Gastrocnemius medialis (tissue), 4 donors: Measurements from ENCODE around the gene LEFTY2. TPM values are rescaled to one million over a fixed set of nuclear protein-coding genes. Genes with fewer than 3 reads are reported as not detected.

Experiments
- ATAC-seq, 2 donors: fragments of 150-250 bp; one replicate each; pipeline ENCODE4 v1.9.1; 2016
- DNase-seq, 2 donors: peaks; one replicate each; pipeline ENCODE4 v3.0.0-alpha.2; 2019
- H3K27ac ChIP-seq, 4 donors: fragments of 200-600 bp; sonication (generic); 1 replicate in 1 of 4; 2 replicates in 3 of 4; pipeline ENCODE4 v1.5.1; 2016 to 2018; ENCODE audit warnings: mild to moderate bottlenecking in 2 of 4, moderate library complexity in 1 of 4
- H3K27me3 ChIP-seq, 3 donors: fragments of 200-600 bp; sonication (generic) in 2 of 3; 1 replicate in 1 of 3; 2 replicates in 2 of 3; pipeline versions ENCODE4 v1.5.1 to v1.6.0; 2016 to 2019; ENCODE audit warnings: mild to moderate bottlenecking in 1 of 3, moderate library complexity in 1 of 3
- H3K36me3 ChIP-seq, 2 donors: fragments of 200-600 bp; sonication (generic) in 1 of 2; one replicate each; pipeline ENCODE4 v1.5.1; 2017 to 2018
- H3K4me1 ChIP-seq, 2 donors: fragments of 200-600 bp; sonication (generic) in 1 of 2; one replicate each; pipeline ENCODE4 v1.5.1; 2016 to 2017; ENCODE audit warnings: mild to moderate bottlenecking in 2 of 2
- H3K4me3 ChIP-seq, 4 donors: fragments of 200-600 bp; sonication (generic) in 3 of 4; 1 replicate in 1 of 4; 2 replicates in 3 of 4; pipeline ENCODE4 v1.5.1; 2016 to 2019; ENCODE audit warnings: mild to moderate bottlenecking in 2 of 4
- H3K9me3 ChIP-seq, 3 donors: fragments of 200-600 bp; sonication (generic) in 2 of 3; 1 replicate in 1 of 3; 2 replicates in 2 of 3; pipeline ENCODE4 v1.5.1; 2016 to 2019
- POLR2A ChIP-seq, 2 donors: fragments of 450-650 bp; IDR thresholded peaks; one replicate each; pipeline ENCODE4 v1.6.1; 2017; ENCODE audit warnings: antibody characterized with exemption in 2 of 2, mild to moderate bottlenecking in 2 of 2, moderate library complexity in 2 of 2
- in situ Hi-C, 4 donors: fragments of 200-750 bp; cut with MboI; loops; one replicate each; pipeline versions ENCODE4 v1.15.0 to v1.8.0; 2017; ENCODE audit warnings: low sequenced_read_pairs in 4 of 4
- intact Hi-C: fragments of 100-400 bp; cut with DNase I; formaldehyde crosslinking; loops from one replicate; pipeline ENCODE4 v1.15.1; 2023; ENCODE audit warnings: low total_unique reads
- total RNA-seq, 4 donors: library from RNA; depleted of rRNA; stranded (reverse); fragments of >200 nt; gene quantifications; one replicate each; pipeline versions ENCODE4 v1.1.0 to v1.2.3, GENCODE V29; 2016
- TF ChIP-seq, protein P1 (sequence below), 5 experiments: fragments of 450-650 bp in 3 of 5; fragments of 200-600 bp in 2 of 5; sonication (generic) in 2 of 5; IDR thresholded peaks in 4 of 5; conservative IDR thresholded peaks in 1 of 5; 1 replicate in 4 of 5; 2 replicates in 1 of 5; pipeline ENCODE4 v1.5.1; 2016 to 2019; ENCODE audit warnings: antibody characterized with exemption in 5 of 5, mild to moderate bottlenecking in 3 of 5, moderate library complexity in 3 of 5

Gene LEFTY2
- total RNA-seq, 4 donors from 2014 or later = 0.20 TPM; not detected in 3

DNA sequence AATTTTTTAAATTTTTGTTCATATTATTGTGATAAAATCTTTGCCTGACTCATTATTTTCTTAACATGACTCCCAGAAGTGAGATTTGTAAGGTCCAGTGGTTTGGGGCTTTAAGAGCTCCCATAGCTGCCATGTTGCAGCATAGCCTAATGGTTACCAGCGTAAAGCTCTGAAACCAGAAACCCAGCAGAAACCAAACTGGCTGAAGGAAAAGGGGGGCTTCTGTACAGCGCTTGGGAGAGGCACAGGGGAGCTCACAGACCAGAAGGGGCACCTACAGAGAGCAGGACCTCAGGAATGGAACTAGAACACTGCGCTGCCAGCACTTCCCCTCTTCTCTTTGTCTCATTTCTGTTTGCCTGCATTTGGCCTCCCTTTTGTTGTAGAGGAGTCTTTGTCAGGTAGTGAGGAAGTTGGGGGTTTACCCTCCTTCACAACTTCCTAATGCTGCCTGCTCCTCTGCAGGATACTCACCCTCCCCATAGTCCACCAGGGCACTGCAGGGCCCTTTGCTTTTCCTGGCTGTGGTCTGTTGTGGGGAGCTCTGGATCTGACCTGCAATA, 14.4 kb downstream of the LEFTY2 start:
- peaks cover 0 to 9% of the 10 kb centered on the region in 2 donors for H3K36me3 ChIP-seq
- H3K9me3 ChIP-seq = no peaks in the 10 kb centered on the region
- in situ Hi-C loops = no loop called here

DNA sequence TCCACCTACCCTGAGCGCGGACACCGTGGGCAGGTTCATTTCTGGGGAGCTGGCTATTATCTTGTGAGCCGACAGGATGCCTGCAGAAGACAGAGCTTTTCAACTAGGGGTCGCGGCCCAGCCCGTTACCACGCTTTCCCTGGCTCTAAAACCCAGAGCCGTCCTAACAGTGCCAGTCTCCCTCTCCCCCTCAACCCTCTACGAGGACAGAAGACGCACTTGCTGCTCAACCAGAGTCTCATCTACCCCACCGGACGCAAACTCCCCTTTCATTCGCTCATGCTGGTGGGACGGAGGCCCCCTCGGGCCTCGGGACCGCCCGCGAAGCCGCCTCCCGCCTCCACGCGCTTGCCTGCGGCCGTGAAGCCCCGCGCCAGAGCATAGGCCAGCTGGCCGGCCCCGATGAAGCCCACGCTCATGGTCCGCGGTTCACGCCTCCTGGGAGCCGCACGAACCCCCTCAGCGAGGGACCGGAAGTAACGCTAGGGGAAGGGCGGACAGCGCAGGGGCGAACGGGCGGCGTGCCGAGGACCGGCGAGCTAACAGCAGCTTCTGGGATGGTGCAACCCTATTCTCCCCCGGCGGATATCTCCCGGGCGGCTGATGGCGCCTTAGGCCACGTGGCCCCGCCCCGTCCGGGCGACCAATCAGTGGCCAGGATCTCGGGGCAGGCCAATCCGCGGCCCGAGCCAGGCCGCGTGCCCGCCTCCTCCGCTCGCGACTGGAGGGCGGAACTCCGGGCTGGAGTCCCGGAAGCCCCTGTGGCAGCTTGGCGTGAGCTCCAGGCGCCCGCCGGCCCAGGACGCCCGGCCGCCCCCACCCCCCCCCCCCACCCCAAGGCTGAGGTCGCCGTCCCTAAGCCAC, 17.1 kb downstream of the LEFTY2 start, which contains the start of gene PYCR2:
Gene PYCR2, minus strand, starts transcription at position 559 of the 864 bp plus-strand sequence. Its CDS starts 140 bp downstream, at position 419.
- H3K9me3 ChIP-seq = no peaks in the 10 kb centered on the region
- peaks cover 15 to 16% of the 10 kb centered on the region in 2 donors for H3K4me1 ChIP-seq
- TF ChIP-seq POLR2A (IDR thresholded peaks at IDR 0.05) = peak; percentile 75 to 87
- TF ChIP-seq, protein P1, sequence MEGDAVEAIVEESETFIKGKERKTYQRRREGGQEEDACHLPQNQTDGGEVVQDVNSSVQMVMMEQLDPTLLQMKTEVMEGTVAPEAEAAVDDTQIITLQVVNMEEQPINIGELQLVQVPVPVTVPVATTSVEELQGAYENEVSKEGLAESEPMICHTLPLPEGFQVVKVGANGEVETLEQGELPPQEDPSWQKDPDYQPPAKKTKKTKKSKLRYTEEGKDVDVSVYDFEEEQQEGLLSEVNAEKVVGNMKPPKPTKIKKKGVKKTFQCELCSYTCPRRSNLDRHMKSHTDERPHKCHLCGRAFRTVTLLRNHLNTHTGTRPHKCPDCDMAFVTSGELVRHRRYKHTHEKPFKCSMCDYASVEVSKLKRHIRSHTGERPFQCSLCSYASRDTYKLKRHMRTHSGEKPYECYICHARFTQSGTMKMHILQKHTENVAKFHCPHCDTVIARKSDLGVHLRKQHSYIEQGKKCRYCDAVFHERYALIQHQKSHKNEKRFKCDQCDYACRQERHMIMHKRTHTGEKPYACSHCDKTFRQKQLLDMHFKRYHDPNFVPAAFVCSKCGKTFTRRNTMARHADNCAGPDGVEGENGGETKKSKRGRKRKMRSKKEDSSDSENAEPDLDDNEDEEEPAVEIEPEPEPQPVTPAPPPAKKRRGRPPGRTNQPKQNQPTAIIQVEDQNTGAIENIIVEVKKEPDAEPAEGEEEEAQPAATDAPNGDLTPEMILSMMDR (IDR thresholded peaks at IDR 0.05 in 4 of 5, conservative IDR thresholded peaks at IDR 0.05 in 1 of 5) = no peak
- in situ Hi-C loops (no loop called here), intact Hi-C loops (loop anchor here (1.0 to 2.0 kb wide), 3 partner anchors 43 to 111 kb away; partner anchors contain the start of gene SDE2)
- H3K27ac ChIP-seq = peak within 1 kb of the TSS; percentile 95 to 100 (median 98)
- H3K27me3 ChIP-seq = no peaks in the 10 kb centered on the region
- H3K4me3 ChIP-seq = peak within 1 kb of the TSS; percentile 93 to 100 (median 98)
- H3K36me3 ChIP-seq = peaks cover 0 to 24% of the 10 kb centered on the region in 2 donors
- DNase-seq = peak; percentile 91 to 97
- peak; percentile 96 to 97 for ATAC-seq

More for the DNA sequence above, 14.4 kb downstream of the LEFTY2 start:
- intact Hi-C loops = no loop called here
- Histone ChIP-seq H3K4me3 (no peak overlapping the region), H3K27me3 (no peaks in the 10 kb centered on the region), H3K4me1 (peaks cover 8 to 11% of the 10 kb centered on the region in 2 donors), H3K27ac (no peak overlapping the region)
- no peak for DNase-seq
- TF ChIP-seq, protein P1 (IDR thresholded peaks at IDR 0.05 in 4 of 5, conservative IDR thresholded peaks at IDR 0.05 in 1 of 5) = no peak
- no peak for ATAC-seq

DNA sequence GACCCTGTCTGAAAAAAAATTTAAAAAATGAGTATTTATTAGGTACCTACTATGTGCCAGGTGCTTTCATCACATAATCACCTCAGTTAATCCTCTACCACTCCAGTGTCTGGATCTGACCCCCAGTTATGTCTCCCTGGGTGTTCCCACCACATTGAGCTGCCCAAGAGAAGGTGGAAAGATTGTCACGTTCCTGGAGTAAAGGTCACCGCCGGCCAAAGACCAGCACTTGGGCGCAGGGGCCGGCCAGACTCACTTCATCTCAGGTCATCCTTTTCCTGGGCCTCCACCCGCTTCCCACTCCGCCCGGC, 17.7 kb downstream of the LEFTY2 start:
- in situ Hi-C loops (no loop called here), intact Hi-C loops (no loop called here)
- ATAC-seq (no peak), DNase-seq (no peak)
- H3K36me3 ChIP-seq = peaks cover 0 to 28% of the 10 kb centered on the region in 2 donors
- H3K27me3 ChIP-seq = no peaks in the 10 kb centered on the region
- H3K4me3 ChIP-seq = peak overlapping the region; percentile 93 to 100 (median 98)
- H3K9me3 ChIP-seq = no peaks in the 10 kb centered on the region
- peak overlapping the region; percentile 95 to 100 (median 98) for H3K27ac ChIP-seq
- peaks cover 15 to 16% of the 10 kb centered on the region in 2 donors for H3K4me1 ChIP-seq
- TF ChIP-seq, protein P1 (IDR thresholded peaks at IDR 0.05 in 4 of 5, conservative IDR thresholded peaks at IDR 0.05 in 1 of 5) = no peak
- TF ChIP-seq POLR2A (IDR thresholded peaks at IDR 0.05) = no peak

DNA sequence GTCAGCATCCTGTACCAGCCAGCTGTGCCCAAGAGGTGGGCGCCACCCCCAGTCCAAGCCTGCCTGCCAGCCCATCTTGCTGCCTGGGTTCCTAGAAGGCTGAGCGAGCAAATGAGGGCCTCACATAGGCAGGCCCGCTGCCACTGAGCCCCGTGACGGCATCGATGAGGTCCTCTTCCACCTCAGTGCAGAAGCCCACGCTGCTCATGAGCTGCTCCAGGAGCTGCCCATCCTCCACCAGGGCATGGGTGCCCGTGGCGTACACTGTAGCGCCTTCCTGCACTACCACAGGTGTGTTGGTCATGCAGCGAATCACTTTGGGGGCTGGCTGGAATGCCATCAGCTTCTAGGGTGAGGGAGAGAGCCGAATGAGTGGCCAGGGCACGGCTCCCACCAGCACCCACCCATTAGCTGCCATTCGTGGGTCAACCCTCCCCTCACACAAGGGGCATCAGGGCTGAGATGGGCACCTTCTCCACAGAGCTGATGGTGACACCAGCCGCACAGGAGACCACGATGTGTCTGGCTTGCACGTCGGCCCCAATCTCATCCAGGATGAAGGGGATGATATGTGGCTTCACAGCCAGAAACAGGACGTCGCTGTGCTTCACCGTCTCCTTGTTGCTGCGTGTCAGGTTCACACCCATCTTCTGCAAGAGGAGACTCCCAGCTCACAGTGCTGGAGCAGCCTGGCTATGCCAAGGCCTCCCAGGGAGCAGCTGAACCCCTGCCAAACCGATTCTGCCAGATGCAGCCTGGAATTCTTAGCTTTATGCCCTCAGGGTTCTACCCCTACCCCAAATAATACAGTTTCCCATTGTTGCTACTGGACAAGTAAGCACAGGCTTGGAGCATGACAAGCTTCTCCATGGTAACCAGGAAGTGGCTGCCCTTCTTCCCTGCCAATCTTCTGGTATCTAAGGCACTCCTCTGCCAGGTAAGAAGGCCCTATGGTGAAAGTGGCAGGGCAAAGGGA, 19.0 kb downstream of the LEFTY2 start:
- intact Hi-C loops = no loop called here
- Histone ChIP-seq H3K4me3 (no peak overlapping the region), H3K27me3 (no peaks in the 10 kb centered on the region), H3K4me1 (peaks cover 15 to 16% of the 10 kb centered on the region in 2 donors), H3K9me3 (no peaks in the 10 kb centered on the region), H3K36me3 (peaks cover 0 to 41% of the 10 kb centered on the region in 2 donors), H3K27ac (no peak overlapping the region)
- ATAC-seq (no peak), DNase-seq (no peak)
- TF ChIP-seq, protein P1 (IDR thresholded peaks at IDR 0.05 in 4 of 5, conservative IDR thresholded peaks at IDR 0.05 in 1 of 5) = no peak
- in situ Hi-C loops = no loop called here
